SK-N-SH (cell line): ENCODE measurements around the gene TUBGCP6. TPM values are rescaled to one million over a fixed set of nuclear protein-coding genes. Genes with fewer than 3 reads are reported as not detected.
A peak's percentile ranks its signal among the peaks of the same experiment; 100 is the strongest.

Experiments
- CTCF ChIA-PET: fragments of 300-600, 350-600 bp; formaldehyde crosslinking; extraction: SDS; loops from one replicate; lab custom pipeline; 2021; lab: Yijun Ruan, JAX
- POLR2A ChIA-PET: fragments of 350-600 bp; sonication (Branson Sonifier 250); formaldehyde crosslinking; extraction: SDS; loops from one replicate; lab custom pipeline; 2020; ENCODE audit warnings: antibody characterized with exemption, inconsistent platforms; lab: Yijun Ruan, JAX
- DNase-seq: peaks from one replicate; pipeline ENCODE4 v3.0.0; 2012
- H2AFZ ChIP-seq: fragments of 200-600 bp; sonication (generic); 2 replicates; pipeline ENCODE4 v1.8.1; 2016; ENCODE audit warnings: antibody characterized with exemption, mild to moderate bottlenecking, low read depth
- H3F3A ChIP-seq: fragments of 200-600 bp; sonication (generic); replicated peaks from 2 replicates; pipeline ENCODE3; 2016; ENCODE audit warnings: antibody characterized with exemption, mild to moderate bottlenecking; ENCODE audit not compliant: insufficient read depth
- H3K27ac ChIP-seq, 2 experiments: fragments of 200-500 bp in 1 of 2; fragments of 200-600 bp in 1 of 2; sonication (Bioruptor generic) in 1 of 2; sonication (generic), shearing (Covaris generic) in 1 of 2; 2 replicates each; pipeline versions ENCODE4 v1.5.1 to v1.6.1; 2014 to 2016; ENCODE audit warnings: low read depth in 2 of 2, inconsistent platforms in 1 of 2, low read length in 1 of 2, mild to moderate bottlenecking in 1 of 2, mixed read lengths in 1 of 2
- H3K27me3 ChIP-seq: fragments of 200-600 bp; sonication (generic), shearing (Covaris generic); 2 replicates; pipeline ENCODE4 v1.6.1; 2016; ENCODE audit warnings: mixed run types; ENCODE audit not compliant: insufficient read depth
- H3K36me3 ChIP-seq, 2 experiments: fragments of 200-500 bp in 1 of 2; fragments of 200-600 bp in 1 of 2; sonication (Bioruptor generic) in 1 of 2; sonication (generic) in 1 of 2; replicated peaks in 1 of 2; 2 replicates each; pipeline versions ENCODE3 to v1.5.1; 2014 to 2016; ENCODE audit warnings: low read length in 1 of 2, mild to moderate bottlenecking in 1 of 2; ENCODE audit not compliant: insufficient read depth in 2 of 2, control insufficient read depth in 1 of 2
- H3K4me1 ChIP-seq, 2 experiments: fragments of 200-500 bp in 1 of 2; fragments of 200-600 bp in 1 of 2; sonication (Bioruptor generic) in 1 of 2; sonication (generic), shearing (Covaris generic) in 1 of 2; 2 replicates each; pipeline versions ENCODE4 v1.5.1 to v1.6.1; 2014 to 2016; ENCODE audit warnings: low read depth in 1 of 2, low read length in 1 of 2, mixed run types in 1 of 2; ENCODE audit not compliant: insufficient read depth in 2 of 2, control insufficient read depth in 1 of 2
- H3K4me2 ChIP-seq: fragments of 200-600 bp; sonication (generic), shearing (Covaris generic); 2 replicates; pipeline ENCODE4 v1.6.1; 2017; ENCODE audit warnings: mixed run types
- H3K4me3 ChIP-seq, 2 experiments: fragments of 200-500 bp in 1 of 2; fragments of 200-600 bp in 1 of 2; sonication (Bioruptor generic) in 1 of 2; sonication (generic), shearing (Covaris generic) in 1 of 2; 2 replicates each; pipeline versions ENCODE4 v1.5.1 to v1.8.1; 2014 to 2016; ENCODE audit warnings: low read depth in 2 of 2, inconsistent platforms in 1 of 2, low read length in 1 of 2, mild to moderate bottlenecking in 1 of 2, mixed read lengths in 1 of 2, moderate library complexity in 1 of 2
- H3K79me2 ChIP-seq: fragments of 200-600 bp; sonication (generic); 2 replicates; pipeline ENCODE4 v1.8.1; 2017; ENCODE audit warnings: mild to moderate bottlenecking; ENCODE audit not compliant: insufficient read depth
- H3K9ac ChIP-seq: fragments of 200-600 bp; sonication (generic); 2 replicates; pipeline ENCODE4 v1.6.1; 2017; ENCODE audit warnings: mixed run types
- H3K9me2 ChIP-seq: fragments of 200-600 bp; sonication (generic); 2 replicates; pipeline ENCODE4 v1.6.1; 2017; ENCODE audit warnings: mixed run types
- H3K9me3 ChIP-seq: fragments of 200-600 bp; sonication (generic); 2 replicates; pipeline ENCODE4 v1.6.1; 2017; ENCODE audit warnings: mixed run types, mild to moderate bottlenecking, moderate library complexity
- H4K20me1 ChIP-seq: fragments of 200-600 bp; sonication (generic); 2 replicates; pipeline ENCODE4 v1.6.1; 2017; ENCODE audit warnings: mild to moderate bottlenecking, mixed run types; ENCODE audit not compliant: insufficient read depth
- CHD2 ChIP-seq: fragments of 150-350 bp; IDR thresholded peaks from 2 replicates; pipeline ENCODE4 v1.6.1; 2018; ENCODE audit warnings: low read length; ENCODE audit not compliant: partially characterized antibody
- EP300 ChIP-seq, 2 experiments: IDR thresholded peaks; 2 replicates each; pipeline versions ENCODE4 v1.4.0 to v1.6.1; 2012; ENCODE audit warnings: borderline replicate concordance in 1 of 2, low read depth in 1 of 2, low read length in 1 of 2
- FOSL2 ChIP-seq: IDR thresholded peaks from 2 replicates; pipeline ENCODE4 v1.4.0; 2012; ENCODE audit warnings: low read depth, mild to moderate bottlenecking, moderate library complexity, borderline replicate concordance
- FOXM1 ChIP-seq: IDR thresholded peaks from 2 replicates; pipeline ENCODE4 v1.4.0; 2012; ENCODE audit warnings: low read depth, mild to moderate bottlenecking
- GABPA ChIP-seq: IDR thresholded peaks from 2 replicates; pipeline ENCODE4 v1.4.0; 2012; ENCODE audit warnings: low read depth, mild to moderate bottlenecking
- GATA2 ChIP-seq: sonication (generic); formaldehyde crosslinking; IDR thresholded peaks from 2 replicates; pipeline ENCODE4 v1.5.0; 2020; ENCODE audit warnings: mild to moderate bottlenecking, missing genetic modification reagents
- JUND ChIP-seq: IDR thresholded peaks from 2 replicates; pipeline ENCODE4 v1.4.0; 2012
- MEF2A ChIP-seq: IDR thresholded peaks from 2 replicates; pipeline ENCODE4 v1.4.0; 2012; ENCODE audit warnings: low read depth, borderline replicate concordance
- MXI1 ChIP-seq: IDR thresholded peaks from 2 replicates; pipeline ENCODE4 v1.6.1; 2012; ENCODE audit warnings: mild to moderate bottlenecking, low read depth, low read length, improper control_type of control experiment
- NRF1 ChIP-seq: IDR thresholded peaks from 2 replicates; pipeline ENCODE4 v1.6.1; 2012; ENCODE audit warnings: low read depth, mild to moderate bottlenecking, low read length
- RFX5 ChIP-seq: IDR thresholded peaks from 2 replicates; pipeline ENCODE4 v1.6.1; 2012; ENCODE audit warnings: mild to moderate bottlenecking, improper control_type of control experiment, low read length
- RXRA ChIP-seq: IDR thresholded peaks from 2 replicates; pipeline ENCODE4 v1.4.0; 2012; ENCODE audit warnings: low read depth, mild to moderate bottlenecking, borderline replicate concordance
- SIN3A ChIP-seq: IDR thresholded peaks from 2 replicates; pipeline ENCODE4 v1.6.1; 2012; ENCODE audit warnings: low read depth, mild to moderate bottlenecking, low read length, moderate library complexity, borderline replicate concordance
- SMC3 ChIP-seq: IDR thresholded peaks from 2 replicates; pipeline ENCODE4 v1.6.1; 2012; ENCODE audit warnings: low read depth, low read length, improper control_type of control experiment
- TCF12 ChIP-seq: IDR thresholded peaks from 2 replicates; pipeline ENCODE4 v1.4.0; 2012
- USF2 ChIP-seq: fragments of 150-350 bp; IDR thresholded peaks from 2 replicates; pipeline ENCODE4 v1.6.1; 2017; ENCODE audit warnings: antibody characterized with exemption, low read length, low read depth, borderline replicate concordance
- WGBS: methylation state at CpG from one replicate; pipeline ENCODE4 v1.1.6; 2017; ENCODE audit warnings: low lambda C conversion rate; 5-methylcytosine and 5-hydroxymethylcytosine counted together
- polyA plus RNA-seq, 3 experiments: library from polyadenylated mRNA; depleted of rRNA; stranded (reverse); fragments of >200 nt; gene quantifications; 2 replicates each; pipeline ENCODE4 v1.2.3, GENCODE V29; 2012
- TF ChIP-seq, protein P1 (sequence below): IDR thresholded peaks from 2 replicates; pipeline ENCODE4 v1.4.0; 2012; ENCODE audit warnings: low read depth, borderline replicate concordance

TUBGCP6 gene
- polyA plus RNA-seq, 1 of the 3 experiments (the other 2 are of a cell fraction), result 40.4 TPM

GRCh38 chr22:50192436-50193204 lies 52.2 kb downstream of the TUBGCP6 start:
- ChIA-PET CTCF (interaction anchor here (2.9 to 3.8 kb wide), 2 partner anchors 14 to 44 kb away, joined by 13 to 16 read pairs; no protein-coding TSS in a partner anchor), POLR2A (interaction anchor here (0.6 kb wide), 1 partner anchor 137 kb away, joined by 7 read pairs; no protein-coding TSS in a partner anchor)
- WGBS, result 80% methylated on average over 8 of the region's 25 CpGs
- Histone ChIP-seq H3K4me3 (no peak overlapping the region), H3K79me2 (peaks cover 52% of the 10 kb centered on the region), H3K4me1 (peaks cover 4 to 33% of the 10 kb centered on the region in 2 experiments; a peak in 1 of 4 replicates), H2AFZ (no peak overlapping the region), H4K20me1 (0 out of 2 replicates have a peak, but pooled peaks cover 23% of the 10 kb centered on the region), H3K36me3 (peaks cover 0 to 38% of the 10 kb centered on the region in 2 experiments), H3K9me3 (no peaks in the 10 kb centered on the region), H3F3A (no peaks in the 10 kb centered on the region), H3K4me2 (no peak overlapping the region), H3K9ac (no peak overlapping the region), H3K27ac (no peak overlapping the region; a peak in 1 of 4 replicates), H3K27me3 (no peaks in the 10 kb centered on the region), H3K9me2 (no peaks in the 10 kb centered on the region)
- TF ChIP-seq EP300 (IDR thresholded peaks at IDR 0.05; ENCODE audit: borderline replicate concordance in 1 of 2, low read depth in 1 of 2, low read length in 1 of 2) (no peak), CHD2 (no peak)
- no peak for DNase-seq

DNA sequence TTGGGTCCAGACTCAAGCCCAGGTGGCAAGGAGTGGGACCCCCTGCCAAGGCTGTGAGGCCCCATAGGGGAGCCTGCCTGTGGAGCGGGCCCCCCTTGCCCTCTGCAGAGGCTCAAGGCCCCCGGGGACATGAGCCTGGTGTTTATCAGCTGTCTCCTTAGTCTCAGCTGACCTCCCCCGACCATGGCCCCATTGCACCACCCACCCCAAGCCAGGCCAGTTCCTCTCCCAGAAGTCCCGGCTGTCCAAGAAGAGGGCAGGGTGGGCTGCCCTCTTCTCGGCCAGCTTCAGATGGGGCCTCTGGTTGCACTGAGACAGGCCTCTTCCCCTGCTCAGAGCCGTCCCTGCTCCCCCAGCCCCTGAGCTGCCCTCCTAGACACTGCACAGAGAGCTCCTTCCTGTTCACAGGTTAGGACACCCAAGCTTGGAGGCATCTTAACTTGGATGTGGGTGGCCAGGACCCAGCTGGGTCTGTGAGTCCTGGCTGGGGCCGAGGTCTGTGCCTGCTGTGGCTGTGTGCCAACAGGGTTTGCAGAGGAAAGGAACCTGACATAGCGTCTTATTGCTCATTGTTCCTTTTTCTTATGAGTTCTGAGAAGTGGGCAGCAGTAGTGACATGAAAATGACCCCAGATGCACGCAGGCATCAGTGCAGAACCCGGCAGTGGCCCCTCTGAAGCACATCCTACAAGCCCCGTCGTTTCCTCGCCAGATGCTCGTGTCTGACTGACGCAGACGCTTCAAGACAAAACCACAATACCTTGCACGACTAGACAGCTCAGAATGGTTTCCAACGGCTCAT lies 53.7 kb downstream of the TUBGCP6 start:
- Histone ChIP-seq H3K9ac (no peak overlapping the region), H3F3A (no peaks in the 10 kb centered on the region), H3K4me1 (peaks cover 4 to 41% of the 10 kb centered on the region in 2 experiments; a peak in 2 of 4 replicates), H4K20me1 (0 out of 2 replicates have a peak, but pooled peaks cover 23% of the 10 kb centered on the region), H3K9me2 (no peaks in the 10 kb centered on the region), H3K9me3 (no peaks in the 10 kb centered on the region), H3K4me3 (no peak overlapping the region), H2AFZ (no peak overlapping the region), H3K27me3 (no peaks in the 10 kb centered on the region)
- DNase-seq, result peak; percentile 78
- CTCF ChIA-PET, result interaction anchor here (1.1 to 3.8 kb wide), 9 partner anchors 8 to 236 kb away, joined by 3 to 16 read pairs (median 5); partner anchors contain the start of gene SELENOO
- POLR2A ChIA-PET, result no interaction called here
- TF ChIP-seq, protein P1, sequence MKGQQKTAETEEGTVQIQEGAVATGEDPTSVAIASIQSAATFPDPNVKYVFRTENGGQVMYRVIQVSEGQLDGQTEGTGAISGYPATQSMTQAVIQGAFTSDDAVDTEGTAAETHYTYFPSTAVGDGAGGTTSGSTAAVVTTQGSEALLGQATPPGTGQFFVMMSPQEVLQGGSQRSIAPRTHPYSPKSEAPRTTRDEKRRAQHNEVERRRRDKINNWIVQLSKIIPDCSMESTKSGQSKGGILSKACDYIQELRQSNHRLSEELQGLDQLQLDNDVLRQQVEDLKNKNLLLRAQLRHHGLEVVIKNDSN, result no peak
- TF ChIP-seq CHD2, result no peak
- TF ChIP-seq FOSL2, result no peak
- TF ChIP-seq SMC3, result no peak
- TF ChIP-seq USF2, result no peak
- no peak for TF ChIP-seq JUND
- TF ChIP-seq GATA2, result no peak
- no peak for TF ChIP-seq MXI1
- no peak for TF ChIP-seq SIN3A
- TF ChIP-seq MEF2A, result no peak
- no peak for TF ChIP-seq RXRA
- no peak for TF ChIP-seq NRF1
- no peak for TF ChIP-seq FOXM1
- TF ChIP-seq EP300 (IDR thresholded peaks at IDR 0.05; ENCODE audit: borderline replicate concordance in 1 of 2, low read depth in 1 of 2, low read length in 1 of 2), result no peak
- no peak for TF ChIP-seq RFX5
- no peak for TF ChIP-seq TCF12
- TF ChIP-seq GABPA, result no peak
- TF ChIP-seq, all 33 proteins: peak for 0
- Histone ChIP-seq H3K36me3 (peaks cover 0 to 34% of the 10 kb centered on the region in 2 experiments), H3K4me2 (no peak overlapping the region), H3K79me2 (peaks cover 66% of the 10 kb centered on the region), H3K27ac (peak overlapping the region in 1 of 2 experiments; percentile 3; a peak in 1 of 4 replicates)
- WGBS, result 85% methylated on average over 17 of the region's 18 CpGs
